NCI-H2196 (cell line): ENCODE measurements around the gene MCOLN1.
"Not testable (repeated sequence)": the region's sequence is repeated elsewhere in the genome, so short reads cannot be mapped to it uniquely, and the experiment has no call there.

Experiments used
- DNase-seq: peaks from one replicate; lab custom pipeline; 2025; ENCODE audit not compliant: unreplicated experiment; lab: John Stamatoyannopoulos, UW

Gene MCOLN1

DNA sequence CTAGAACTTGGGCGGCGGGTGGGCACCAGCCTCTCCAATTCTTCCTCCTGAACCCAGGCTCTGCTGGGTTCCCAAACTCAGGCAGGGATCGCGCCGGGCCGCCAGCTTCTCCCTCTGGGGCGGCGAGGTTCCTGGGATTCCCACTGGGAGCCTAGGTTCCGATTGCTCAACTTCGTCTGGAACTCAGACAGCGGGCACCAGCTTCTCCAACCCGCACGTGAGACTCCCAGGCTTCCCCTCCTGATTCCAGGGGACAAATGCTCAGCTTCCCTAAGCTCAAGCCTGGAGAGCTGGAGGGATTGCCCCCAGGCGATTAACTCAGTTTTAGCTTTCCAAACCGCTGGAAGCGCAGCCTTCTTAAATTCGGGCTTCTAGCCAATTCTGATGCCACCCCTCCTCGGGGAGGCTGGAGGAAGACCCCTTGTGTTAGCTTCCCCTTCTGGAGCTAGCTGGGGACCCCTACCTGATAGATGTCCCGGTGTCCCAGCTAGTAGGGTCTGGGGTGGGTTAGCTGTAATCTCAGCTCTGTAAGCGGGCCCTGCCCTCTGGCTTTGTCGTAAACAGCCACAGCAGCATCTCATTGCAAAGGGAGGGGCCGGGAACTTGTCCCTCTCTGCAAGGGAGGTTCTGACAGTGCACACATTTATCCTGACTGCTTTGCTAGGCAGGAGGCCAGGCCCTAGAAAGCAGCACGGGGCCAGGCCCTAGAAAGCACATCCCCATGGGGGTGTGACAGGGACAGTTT, 671 bp downstream of the MCOLN1 start:
- no peak for DNase-seq

GRCh38 chr19:7524523-7524922, 2.1 kb downstream of the MCOLN1 start:
- no peak for DNase-seq

- DNase-seq: no peak
Measured at GRCh38 chr19:7524992-7525739, 2.7 kb downstream of the MCOLN1 start.

- DNase-seq: no peak
Measured at GRCh38 chr19:7526059-7526929, 3.9 kb downstream of the MCOLN1 start.

- DNase-seq: no peak
Measured at GRCh38 chr19:7527516-7528191, 5.2 kb downstream of the MCOLN1 start.

DNA sequence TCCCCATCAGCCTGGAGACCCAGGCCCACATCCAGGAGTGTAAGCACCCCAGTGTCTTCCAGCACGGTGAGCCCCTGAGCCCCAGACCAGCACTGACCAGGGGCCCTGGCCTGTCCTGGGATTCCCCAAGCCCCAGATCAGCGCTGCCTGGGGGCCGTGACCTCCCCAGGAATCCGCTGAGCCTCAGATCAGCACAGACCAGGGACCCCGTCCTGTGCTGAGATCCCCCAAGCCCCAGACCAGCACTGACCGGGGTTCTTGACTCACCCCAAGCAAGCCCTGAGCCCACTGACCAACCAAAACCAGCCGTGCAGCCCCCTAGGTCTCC, 5.7 kb downstream of the MCOLN1 start:
- DNase-seq: no peak

GRCh38 chr19:7528522-7529245, 6.3 kb downstream of the MCOLN1 start:
- no peak for DNase-seq

DNA sequence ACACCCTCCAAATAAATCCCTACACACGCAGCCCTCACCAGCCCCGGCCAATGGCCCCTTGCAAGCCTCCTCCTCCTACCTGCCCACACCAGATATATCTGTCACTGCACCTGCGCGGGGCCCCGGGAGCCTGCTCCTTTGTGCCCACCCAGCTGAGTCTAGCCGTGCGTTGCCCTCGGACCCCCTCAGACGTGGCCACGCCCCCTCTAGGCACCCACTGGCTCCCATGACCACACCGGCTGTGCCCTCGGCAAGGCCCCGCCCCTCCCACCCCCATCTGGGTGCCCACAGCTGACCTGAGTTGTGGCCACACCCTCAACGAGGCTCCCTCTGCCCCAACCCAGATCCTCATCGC, 6.8 kb downstream of the MCOLN1 start:
- DNase-seq: no peak

DNA sequence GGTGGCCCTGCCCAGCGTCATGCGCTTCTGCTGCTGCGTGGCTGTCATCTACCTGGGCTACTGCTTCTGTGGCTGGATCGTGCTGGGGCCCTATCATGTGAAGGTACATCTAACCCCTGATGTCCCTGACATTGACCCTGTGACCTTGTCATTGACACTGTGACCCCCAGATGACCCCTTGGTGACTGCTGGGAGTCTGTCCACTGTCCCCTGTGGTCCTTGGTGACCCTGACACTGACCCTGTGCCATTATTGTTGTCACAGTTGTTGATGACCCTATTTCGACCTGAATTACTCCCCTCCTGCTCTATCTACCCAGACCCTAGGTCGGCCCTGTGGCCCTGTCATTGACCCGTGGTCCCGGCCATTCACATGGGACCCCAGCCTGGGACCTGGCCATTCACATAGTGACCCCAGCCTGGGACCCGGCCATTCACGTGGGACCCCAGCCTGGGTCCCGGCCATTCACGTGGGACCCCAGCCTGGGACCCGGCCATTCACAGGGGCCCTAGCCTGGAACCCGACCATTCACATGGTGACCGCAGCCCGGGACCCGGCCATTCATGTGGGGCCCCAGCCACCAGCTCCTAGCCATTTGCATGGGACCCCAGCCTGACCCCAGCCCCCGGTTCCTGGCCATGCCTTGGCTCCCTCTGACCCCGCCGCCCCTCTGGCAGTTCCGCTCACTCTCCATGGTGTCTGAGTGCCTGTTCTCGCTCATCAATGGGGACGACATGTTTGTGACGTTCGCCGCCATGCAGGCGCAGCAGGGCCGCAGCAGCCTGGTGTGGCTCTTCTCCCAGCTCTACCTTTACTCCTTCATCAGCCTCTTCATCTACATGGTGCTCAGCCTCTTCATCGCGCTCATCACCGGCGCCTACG, 7.4 kb downstream of the MCOLN1 start:
- DNase-seq: no peak

GRCh38 chr19:7533281-7533885, 11.0 kb downstream of the MCOLN1 start:
- DNase-seq: no peak

DNA sequence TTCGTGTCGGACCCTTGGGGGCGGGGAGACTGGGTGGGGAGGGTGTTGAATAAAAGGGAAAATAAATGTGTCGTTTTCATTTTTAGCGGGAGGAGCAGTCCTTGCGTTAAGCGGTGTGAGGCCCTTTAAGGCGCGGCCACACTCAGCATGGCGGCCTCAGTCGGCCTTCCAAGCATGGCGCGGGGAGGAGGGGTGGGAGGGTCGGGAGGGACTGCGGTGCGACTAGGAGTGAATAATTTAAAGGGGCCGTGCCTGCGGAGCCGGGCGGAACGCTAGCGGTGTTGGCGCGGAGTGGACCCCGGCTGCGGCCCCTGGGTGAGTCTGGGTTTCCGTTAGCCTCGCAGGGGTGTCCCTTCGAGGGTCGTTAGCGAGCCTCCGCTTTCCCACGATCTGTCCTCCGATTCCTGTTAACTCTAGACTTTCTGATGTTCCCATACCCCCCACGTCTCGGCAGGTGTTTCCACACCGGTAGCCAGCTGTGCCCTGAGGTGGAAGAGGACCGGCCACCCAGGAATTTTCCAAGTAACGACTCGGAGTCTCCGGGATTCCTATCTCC, 11.6 kb downstream of the MCOLN1 start:
- peak; percentile 89 for DNase-seq

DNA sequence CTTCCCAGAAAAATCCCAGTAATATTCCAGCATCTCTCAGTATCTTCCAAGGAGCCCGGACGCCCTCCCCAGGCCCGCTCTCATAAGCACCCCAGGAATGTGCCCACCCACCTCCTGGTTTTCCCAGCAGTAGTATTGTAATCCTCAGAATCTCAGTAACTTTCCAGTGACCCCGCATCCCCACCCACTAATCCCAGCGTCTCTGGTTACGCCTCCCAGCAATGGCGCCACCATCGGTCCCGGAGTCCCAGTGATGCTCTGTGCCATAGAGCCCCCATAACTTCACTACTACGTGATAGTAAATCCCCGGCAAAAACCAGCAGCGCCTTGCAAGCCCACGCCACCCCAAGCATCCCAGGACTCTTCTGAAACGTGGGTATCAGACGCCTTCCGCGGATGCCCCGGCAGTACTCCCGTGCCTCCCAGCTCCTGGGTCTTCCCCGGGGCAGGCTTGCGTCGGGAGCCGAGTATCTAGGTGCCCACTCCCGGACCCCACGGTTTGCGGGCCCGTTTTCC, 12.2 kb downstream of the MCOLN1 start:
- DNase-seq: peak; percentile 37

- DNase-seq: peak; percentile 95
Measured at GRCh38 chr19:7535047-7535997, 12.9 kb downstream of the MCOLN1 start, which contains the start of gene PNPLA6. Gene PNPLA6, plus strand, starts transcription at chr19:7535717. Its CDS starts 72 bp downstream, at chr19:7535789.

GRCh38 chr19:7535998-7536695, 13.7 kb downstream of the MCOLN1 start:
- DNase-seq: no peak

- DNase-seq: not testable (repeated sequence)
Measured at GRCh38 chr19:7538990-7539389, 16.6 kb downstream of the MCOLN1 start.

DNA sequence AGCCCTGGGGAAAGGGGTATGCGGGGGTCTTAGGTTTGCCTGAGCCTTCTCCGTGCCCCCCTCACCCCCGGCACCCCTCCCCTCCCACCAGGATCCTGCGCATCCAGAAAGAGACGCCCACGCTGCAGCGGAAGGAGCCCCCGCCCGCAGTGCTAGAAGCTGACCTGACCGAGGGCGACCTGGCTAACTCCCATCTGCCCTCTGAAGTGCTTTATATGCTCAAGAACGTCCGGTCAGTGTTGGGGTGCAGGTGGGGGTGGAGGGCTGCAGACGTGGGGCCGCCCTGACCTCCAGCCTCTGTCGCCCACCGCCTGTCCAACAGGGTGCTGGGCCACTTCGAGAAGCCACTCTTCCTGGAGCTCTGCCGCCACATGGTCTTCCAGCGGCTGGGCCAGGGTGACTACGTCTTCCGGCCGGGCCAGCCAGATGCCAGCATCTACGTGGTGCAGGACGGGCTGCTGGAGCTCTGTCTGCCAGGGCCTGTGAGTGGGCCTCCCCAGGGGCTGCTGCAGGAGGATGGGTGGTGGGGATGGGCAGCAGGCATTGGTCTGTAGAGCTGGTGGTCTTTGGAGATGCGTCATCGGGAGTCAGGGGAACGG, 17.5 kb downstream of the MCOLN1 start:
- DNase-seq: no peak
